ENCODE measurements around the gene MEP1A. TPM values are rescaled to one million over a fixed set of nuclear protein-coding genes. Genes with fewer than 3 reads are reported as not detected.
"Not testable (repeated sequence)": the region's sequence is repeated elsewhere in the genome, so short reads cannot be mapped to it uniquely, and the experiment has no call there.

Gene MEP1A
- total RNA-seq, 1 experiment from 2014 or later = 0.05 TPM

- DNase-seq (ENCODE audit: low spot score) = not testable (repeated sequence)
Measured at GRCh38 chr6:46834257-46834916, 41.2 kb downstream of the MEP1A start.

- DNase-seq (ENCODE audit: low spot score) = not testable (repeated sequence)
Measured at GRCh38 chr6:46834991-46835390, 41.8 kb downstream of the MEP1A start.

- DNase-seq (ENCODE audit: low spot score) = no peak
Measured at GRCh38 chr6:46838033-46838432, 44.8 kb downstream of the MEP1A start.

DNA sequence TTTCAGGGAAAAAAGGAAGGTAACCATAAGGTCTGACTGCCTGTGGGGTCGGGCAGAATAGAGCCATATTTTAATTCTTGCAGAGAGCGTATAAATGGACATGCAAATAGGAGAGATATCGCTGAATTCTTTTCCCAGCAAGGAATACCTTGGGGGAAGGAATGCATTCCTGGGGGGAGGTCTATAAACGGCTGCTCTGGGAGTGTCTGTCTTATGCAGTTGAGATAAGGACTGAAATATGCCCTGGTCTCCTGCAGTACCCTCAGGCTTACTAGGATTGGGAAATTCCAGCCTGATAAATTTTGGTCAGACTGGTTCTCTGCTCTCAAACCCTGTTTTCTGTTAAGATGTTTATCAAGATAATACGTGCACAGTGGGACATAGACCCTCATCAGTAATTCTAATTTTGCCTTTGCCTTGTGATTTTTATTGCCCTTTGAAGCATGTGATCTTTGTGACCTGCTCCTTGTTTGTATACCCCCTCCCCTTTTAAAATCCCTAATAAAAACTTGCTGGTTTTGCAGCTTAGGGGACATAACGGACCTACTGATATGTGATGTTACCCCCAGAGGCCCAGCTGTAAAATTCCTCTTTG is 49.2 kb downstream of the MEP1A start:
- DNase-seq (ENCODE audit: low spot score) = not testable (repeated sequence)

DNA sequence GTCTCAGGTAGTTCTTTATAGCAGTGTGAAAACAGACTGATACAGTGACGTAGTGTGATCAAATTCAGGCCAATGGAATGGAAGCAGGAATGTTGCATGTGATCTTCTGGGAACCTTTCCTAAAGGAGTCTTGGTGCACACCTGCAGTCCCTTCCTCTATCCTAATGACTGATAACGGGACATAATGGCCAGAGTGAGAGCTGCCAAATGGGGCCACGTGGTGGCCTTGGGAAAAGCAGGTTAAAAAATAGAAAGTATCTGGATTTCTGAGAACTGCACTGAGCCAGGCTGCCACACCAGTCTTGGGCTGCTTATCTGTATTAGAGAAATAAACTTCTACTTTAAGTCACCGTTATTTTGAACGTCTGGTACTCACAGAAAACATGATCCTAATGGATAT is 51.9 kb downstream of the MEP1A start:
- no peak for DNase-seq (ENCODE audit: low spot score)

GRCh38 chr6:46848684-46849360 is 55.6 kb downstream of the MEP1A start:
- peak; percentile 93 for DNase-seq (ENCODE audit: low spot score)

GRCh38 chr6:46849361-46849690 is 56.1 kb downstream of the MEP1A start:
- no peak for DNase-seq (ENCODE audit: low spot score)

GRCh38 chr6:46850792-46851191 is 57.6 kb downstream of the MEP1A start:
- peak; percentile 24 for DNase-seq (ENCODE audit: low spot score)

GRCh38 chr6:46851576-46851975 is 58.4 kb downstream of the MEP1A start:
- DNase-seq (ENCODE audit: low spot score) = not testable (repeated sequence)

- peak; percentile 61 for DNase-seq (ENCODE audit: low spot score)
Measured at GRCh38 chr6:46855966-46856365, 62.8 kb downstream of the MEP1A start.

DNA sequence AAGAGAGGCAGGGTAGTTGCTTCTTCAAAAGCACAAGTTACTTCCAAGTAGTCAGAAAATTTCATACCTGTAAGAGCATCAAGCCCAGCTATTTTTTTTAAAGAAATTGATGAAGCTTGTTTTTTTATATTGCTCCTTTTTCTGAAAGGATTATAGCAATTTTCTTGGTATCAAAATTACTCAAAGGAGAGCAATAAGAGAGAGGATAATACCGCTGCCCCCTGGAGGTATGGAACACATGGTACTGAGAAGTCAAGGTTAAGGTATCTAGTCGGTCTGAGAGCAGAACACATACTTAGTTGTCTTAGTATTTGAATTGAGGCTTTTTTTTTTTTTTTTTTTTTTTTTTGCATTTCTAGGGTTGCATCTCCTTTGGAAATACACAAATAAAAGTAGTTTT is 69.2 kb downstream of the MEP1A start:
- DNase-seq (ENCODE audit: low spot score) = no peak

GRCh38 chr6:46863791-46864190 is 70.6 kb downstream of the MEP1A start:
- no peak for DNase-seq (ENCODE audit: low spot score)

DNA sequence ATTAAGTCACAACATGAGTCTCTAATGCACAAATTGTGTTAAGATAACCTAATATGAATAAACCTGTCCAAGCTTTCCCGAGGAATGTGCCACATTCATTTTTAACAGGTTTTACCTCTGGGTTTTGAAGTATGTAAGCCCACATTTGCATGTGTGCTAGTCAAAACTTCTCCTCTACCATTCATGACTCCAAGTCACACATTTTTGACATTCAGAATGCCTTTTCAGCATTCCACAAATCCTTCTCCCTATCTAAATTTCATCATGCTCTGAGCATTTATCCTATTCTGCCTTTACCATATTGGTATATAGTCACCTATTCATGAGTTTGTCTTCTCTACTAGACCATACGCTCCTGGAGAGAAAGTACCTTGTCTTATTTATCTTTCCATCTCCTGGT is 72.0 kb downstream of the MEP1A start:
- DNase-seq (ENCODE audit: low spot score) = no peak

GRCh38 chr6:46867411-46867810 is 74.2 kb downstream of the MEP1A start:
- no peak for DNase-seq (ENCODE audit: low spot score)

- peak; percentile 84 for DNase-seq (ENCODE audit: low spot score)
Measured at GRCh38 chr6:46876126-46876525, 82.9 kb downstream of the MEP1A start.

- DNase-seq (ENCODE audit: low spot score) = no peak
Measured at GRCh38 chr6:46879003-46879402, 85.8 kb downstream of the MEP1A start.

- DNase-seq (ENCODE audit: low spot score) = no peak
Measured at GRCh38 chr6:46882645-46883044, 89.5 kb downstream of the MEP1A start.

DNA sequence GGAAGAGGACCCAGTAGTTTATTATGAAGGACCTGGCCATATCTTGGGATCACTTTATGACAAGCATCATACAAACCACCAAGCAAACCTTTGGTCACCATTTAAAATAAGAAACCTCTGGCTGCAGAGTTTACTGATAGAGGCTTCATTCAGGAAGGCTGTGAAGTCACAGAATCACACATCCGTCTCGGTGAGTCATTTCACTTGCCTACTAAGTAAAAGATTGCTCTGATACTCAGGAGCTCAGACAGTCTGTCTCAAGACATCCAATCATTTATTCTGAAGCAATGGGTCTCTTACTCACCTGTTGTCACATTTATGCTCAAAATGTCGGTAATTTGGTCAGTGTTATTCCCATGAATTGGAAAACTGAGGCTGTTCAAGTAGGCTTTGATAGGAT is 94.8 kb downstream of the MEP1A start:
- DNase-seq (ENCODE audit: low spot score) = peak; percentile 10

DNA sequence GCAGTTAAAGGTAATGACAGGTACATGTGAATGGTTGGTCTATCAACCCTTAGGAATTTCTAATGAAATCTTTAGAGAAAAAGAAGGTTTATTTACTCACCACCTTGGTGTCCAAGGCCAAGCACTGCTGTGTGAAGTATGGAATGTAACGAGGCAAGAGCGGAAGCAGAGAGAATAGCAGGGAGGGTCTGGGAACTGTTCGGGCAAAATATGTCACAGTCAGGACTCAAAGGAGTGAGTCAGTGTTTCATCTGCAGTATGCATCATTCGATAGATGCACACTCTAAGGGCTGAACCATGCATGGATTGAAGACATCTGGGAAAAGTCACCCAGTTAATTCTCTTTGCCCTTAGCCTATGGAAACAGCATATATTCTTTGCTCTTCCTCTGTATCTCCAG is 95.4 kb downstream of the MEP1A start:
- no peak for DNase-seq (ENCODE audit: low spot score)

Data from HT-29 (cell line).